HG02798 (cell line): ENCODE data around the gene TENT4A.

ENCODE experiments used
- ATAC-seq: cut with Tn5 transposase; IDR thresholded peaks from one replicate; pipeline ENCODE4 v1.9.1; 2021; ENCODE audit warnings: mild to moderate bottlenecking; ENCODE audit not compliant: unreplicated experiment, poor library complexity

Gene TENT4A

GRCh38 chr5:6746244-6746643 is 33.0 kb downstream of the TENT4A start:
- no peak for ATAC-seq

DNA sequence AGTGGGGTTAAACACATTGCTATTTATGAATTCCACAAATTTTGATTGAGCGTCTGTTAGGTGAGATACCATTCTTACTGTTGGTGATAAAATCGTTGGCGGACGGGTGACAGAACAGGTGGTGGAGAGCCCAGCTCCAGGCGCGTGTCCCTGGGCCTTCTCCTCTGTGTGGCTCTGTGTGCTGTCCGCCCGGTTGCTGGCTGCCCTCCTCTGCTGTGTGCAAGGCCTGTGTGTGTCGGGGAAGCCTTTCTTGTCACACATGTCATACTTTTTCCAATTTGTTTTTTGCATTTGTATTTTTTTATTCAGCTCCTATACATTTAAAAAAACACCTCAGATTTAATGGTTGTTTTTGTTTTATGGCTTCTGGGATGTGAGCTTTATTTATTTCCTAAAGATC is 33.9 kb downstream of the TENT4A start:
- no peak for ATAC-seq

DNA sequence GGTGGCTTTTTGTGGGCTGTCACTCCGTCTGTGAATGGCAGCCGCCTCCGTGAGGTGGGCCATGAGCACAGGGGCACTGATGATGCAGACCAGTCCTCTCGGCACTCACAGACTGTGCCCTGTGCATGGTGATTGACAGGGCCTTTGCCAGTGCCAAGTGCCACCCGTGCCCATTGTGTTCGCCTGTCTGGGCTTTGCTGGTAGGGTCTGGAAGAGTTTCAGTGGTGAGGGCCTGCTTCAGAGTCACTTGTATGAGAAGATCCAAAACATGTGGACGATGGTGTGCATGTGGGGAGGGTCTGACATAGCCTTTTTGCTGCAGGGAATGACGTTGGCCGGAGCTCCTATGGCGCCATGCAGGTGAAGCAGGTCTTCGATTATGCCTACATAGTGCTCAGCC is 34.9 kb downstream of the TENT4A start:
- ATAC-seq, result no peak

DNA sequence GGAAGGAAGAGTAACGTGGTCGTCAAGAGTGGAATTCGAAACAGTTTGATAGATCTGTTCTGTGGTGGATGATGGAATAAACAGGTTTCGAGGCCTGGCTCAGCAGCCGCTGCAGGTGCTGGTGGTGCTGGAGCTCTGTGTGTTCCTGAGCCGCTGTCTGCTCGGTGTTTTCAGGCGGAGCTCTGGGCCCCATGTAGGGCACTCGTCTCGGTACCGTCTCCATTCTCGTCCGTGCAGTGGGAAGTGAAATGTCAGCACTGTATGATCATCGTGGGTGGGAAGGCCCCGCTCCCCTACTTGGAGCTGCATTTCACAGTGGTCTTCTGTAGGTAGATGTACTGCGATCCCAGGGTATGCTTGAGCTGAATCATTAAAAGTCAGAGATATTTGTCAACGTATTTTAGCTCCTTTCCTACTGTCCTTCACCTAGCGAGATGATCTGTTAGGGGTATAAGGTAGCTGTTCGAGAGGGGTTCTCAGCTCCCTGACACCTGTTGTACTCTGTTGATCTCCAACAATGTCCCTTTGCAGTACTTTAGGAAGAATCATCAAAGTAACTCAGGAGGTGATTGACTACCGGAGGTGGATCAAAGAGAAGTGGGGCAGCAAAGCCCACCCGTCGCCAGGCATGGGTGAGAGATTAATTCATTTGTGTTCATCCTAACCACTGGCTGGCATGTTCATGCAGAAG is 35.9 kb downstream of the TENT4A start:
- no peak for ATAC-seq

- no peak for ATAC-seq
These were observed 37.1 kb downstream of the TENT4A start for GRCh38 chr5:6750142-6750840.

DNA sequence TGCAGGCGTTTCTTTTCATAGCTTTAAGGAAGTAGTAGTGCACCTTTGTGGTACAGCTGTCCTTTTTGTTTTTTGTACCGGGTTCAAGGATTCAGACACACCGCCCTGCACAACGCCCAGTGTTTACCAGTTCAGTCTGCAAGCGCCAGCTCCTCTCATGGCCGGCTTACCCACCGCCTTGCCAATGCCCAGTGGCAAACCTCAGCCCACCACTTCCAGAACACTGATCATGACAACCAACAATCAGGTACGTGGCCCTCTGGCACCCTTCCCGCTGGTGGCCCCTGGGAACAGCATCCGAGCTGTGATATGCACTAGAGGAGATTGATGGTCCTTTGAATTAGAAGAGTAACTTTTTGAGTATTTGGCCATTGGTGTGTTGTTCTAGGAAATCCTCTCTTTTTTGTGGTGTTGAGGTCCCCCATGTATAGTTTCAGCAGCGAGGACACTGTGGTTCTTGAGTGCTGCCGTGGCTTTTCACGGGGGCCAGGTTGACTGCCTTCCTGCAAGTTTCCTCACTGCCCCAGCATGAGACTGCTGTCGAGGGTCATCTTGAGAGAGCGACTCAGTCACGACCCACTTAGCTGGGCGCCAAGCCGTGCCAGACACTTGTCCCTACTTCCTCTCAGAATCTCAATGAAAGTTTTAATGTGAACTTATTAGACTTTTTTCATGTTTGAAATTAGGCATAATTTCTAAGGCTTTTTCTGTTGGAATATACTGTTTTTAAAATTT is 37.9 kb downstream of the TENT4A start:
- ATAC-seq, result no peak

DNA sequence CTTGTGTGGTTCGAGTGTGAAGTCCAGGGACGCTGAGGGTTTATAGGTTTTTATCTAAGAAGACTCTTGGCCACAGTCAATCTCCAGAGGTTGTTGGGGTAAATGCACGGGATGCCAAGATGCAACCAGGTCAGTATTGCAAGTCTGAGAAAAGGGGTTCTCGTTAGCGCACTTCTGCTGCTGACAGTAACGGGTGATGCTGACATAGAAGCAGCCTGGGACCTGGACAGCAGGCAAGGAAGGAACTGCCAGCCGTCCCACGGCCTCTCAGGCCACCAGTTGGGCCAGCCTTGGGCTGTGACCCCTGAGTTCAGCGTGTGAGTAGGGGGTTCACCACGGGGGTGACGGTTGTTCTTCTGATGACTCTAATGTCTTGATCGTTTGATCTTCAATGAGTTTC is 39.0 kb downstream of the TENT4A start:
- ATAC-seq, result no peak

DNA sequence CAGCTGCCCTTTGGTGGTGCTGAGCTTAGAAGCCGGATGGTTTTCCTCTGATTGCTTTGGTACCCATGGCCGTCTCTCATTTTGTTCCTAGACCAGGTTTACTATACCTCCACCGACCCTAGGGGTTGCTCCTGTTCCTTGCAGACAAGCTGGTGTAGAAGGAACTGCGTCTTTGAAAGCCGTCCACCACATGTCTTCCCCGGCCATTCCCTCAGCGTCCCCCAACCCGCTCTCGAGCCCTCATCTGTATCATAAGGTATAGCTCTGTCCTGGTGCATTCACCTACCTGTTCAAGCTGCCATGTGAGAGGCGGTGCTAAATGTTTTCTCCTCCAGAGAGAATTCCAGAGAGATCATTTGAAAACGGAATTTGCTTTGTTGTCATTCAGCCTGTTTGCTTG is 39.5 kb downstream of the TENT4A start:
- no peak for ATAC-seq

DNA sequence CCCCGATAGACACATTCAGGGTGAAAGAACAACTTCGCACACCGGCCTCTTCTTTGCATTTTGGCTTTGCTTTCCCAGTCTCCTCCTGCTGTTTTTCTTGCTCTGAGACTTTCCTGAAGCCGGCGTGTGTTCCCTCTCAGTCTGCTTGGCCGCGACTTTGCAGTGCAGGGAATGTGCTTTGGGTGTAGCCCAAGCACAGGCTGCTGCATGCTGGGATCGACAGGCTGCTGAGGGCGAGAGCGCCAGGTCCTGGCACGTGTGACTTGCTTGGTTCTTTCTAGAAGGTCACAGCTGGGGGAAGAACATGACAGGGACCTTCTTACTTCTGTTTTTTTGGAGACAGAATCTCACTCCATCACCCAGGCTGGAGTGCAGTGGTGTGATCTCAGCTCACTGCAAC is 40.6 kb downstream of the TENT4A start:
- ATAC-seq, result no peak

- no peak for ATAC-seq
These were observed 41.5 kb downstream of the TENT4A start for GRCh38 chr5:6754766-6755165.

GRCh38 chr5:6755519-6755918 is 42.3 kb downstream of the TENT4A start:
- ATAC-seq, result no peak

DNA sequence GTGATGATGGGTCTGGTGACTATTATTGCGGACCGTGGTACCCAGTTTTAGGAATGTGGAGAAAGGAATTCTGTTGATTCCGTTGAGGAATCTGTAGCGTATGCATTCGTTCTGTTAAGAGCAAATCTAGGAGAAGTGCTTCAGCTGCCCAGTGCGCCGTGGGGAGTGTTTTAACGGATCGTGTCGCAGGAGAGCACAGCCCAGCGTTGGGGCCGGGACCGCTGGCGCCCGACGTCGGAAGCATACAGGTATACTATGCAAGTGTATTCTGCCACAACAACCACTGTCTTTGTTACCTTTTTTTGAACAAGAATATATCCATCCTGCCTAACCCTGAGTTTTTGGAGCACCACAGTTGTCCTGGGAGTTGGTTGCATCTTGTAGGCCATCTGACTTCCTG is 42.7 kb downstream of the TENT4A start:
- ATAC-seq, result no peak

- no peak for ATAC-seq
These were observed 44.3 kb downstream of the TENT4A start for GRCh38 chr5:6757414-6757969.

DNA sequence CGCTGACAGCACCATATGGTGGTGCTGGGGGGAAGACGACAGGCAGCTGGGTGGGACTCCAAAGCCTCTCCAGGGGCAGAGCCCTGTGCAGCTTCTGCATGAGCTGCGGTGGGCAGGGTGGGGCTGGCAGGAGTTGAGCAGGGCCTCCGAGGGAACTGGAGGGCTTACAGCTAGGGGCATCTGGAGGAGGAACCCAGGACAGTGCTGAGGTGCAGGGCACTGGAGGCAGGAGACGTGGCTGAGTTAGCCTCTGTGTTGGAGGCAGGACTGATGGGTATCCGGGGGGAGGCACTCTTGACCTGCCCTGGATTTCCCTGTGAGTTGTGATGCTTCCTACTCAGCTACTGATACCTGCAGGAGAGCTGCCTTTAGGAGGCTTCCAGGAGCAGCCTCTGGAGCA is 45.0 kb downstream of the TENT4A start:
- ATAC-seq, result no peak

DNA sequence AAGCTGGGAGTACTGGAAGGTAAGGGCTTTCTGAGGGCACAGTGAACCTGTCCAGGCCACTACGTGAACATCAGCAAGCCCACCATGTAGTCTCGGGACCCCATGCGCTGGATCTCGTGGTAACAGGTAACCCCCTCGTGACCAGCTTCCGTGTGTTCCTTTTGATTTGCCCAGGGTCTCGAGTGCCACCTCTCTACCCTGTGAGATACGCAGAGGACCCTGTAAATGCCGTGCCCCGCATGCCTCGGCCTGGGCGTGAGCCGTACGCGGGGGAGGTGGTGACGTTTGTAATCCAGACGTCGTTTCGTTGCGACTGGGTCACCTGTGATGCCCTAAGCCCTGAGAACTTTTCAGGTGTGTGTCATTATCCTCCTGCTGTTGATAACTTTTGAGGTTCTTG is 45.5 kb downstream of the TENT4A start:
- ATAC-seq, result no peak

DNA sequence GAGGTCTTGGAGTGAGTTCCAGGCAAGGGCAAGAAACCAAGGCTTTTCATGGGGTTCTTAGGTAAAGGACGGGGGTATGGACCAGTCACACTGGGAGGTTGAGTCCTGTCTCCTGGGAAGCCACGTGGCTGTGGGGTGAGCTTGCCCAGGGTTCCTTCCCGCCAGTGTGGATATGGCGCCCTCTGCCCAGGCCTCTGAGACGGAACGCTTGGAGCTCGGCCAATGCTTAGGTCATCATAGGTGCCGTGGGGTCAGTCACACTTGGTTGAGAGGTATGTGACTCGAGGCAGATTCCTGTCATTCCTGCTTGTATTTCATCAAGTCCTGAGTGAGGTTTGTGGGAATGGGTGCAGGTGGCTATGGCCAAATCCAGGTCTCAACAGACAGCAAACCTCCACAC is 46.2 kb downstream of the TENT4A start:
- ATAC-seq, result no peak

- no peak for ATAC-seq
These were observed 46.8 kb downstream of the TENT4A start for GRCh38 chr5:6759983-6760382.

- ATAC-seq, result no peak
These were observed 47.5 kb downstream of the TENT4A start for GRCh38 chr5:6760686-6761085.

DNA sequence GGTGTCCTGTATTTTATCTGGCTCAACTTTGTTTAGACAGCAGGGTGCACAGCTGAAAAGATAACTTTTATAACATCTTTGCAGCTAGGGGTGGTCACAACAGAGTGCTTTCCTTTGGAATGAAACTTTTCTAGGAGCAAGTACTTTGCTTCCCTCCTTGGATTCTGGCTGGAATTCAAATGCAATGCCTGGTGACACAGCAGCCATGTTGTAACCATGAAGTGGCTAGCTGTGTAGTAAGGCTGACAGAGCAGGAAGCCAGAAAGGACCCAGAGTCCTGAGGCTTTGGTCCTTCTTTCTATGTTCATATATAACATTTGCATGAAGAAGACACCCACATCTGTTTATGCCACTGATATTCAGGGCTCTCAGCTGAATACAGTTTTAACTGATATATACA is 48.1 kb downstream of the TENT4A start:
- ATAC-seq, result no peak

DNA sequence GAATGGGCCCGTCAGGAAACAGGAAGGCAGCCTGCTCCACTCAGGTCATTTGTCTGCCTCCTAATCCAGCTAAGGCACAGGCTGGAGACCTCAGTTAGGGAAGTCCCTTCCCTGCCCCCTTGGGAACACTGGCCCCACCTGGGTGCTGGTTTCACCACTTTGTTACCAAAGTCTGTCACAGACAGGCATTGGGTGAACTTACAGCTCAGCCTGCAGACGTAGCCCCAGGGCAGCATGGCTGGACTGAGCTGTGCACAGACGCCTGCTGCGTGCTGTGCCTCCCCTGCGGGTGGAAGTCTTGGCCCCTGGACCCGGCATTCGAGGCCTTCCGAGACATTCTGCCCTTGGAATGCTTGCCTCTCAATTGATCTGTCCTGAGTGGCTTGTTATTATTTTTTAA is 48.9 kb downstream of the TENT4A start:
- ATAC-seq, result no peak

DNA sequence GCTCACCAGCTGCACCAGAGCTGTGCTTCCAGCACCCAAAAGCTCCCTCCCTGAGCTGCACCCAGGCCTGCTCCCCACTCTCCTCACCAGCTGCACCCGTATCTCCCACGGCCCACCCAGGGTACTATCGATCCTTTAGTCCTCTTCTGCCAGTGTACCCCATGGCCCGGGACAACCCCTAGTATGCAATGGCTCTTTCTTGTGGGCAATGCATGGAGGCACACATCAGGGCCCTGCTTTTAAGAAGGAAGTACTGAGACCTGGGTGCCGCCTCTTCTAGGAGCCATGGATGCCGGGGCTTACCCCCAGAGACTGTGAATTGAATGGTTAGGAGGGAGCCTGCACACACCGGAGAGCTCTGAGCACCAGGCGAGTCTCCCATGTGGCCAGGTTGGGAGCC is 49.5 kb downstream of the TENT4A start:
- ATAC-seq, result no peak
